ENCODE measurements around the gene NAALADL2.

DNA sequence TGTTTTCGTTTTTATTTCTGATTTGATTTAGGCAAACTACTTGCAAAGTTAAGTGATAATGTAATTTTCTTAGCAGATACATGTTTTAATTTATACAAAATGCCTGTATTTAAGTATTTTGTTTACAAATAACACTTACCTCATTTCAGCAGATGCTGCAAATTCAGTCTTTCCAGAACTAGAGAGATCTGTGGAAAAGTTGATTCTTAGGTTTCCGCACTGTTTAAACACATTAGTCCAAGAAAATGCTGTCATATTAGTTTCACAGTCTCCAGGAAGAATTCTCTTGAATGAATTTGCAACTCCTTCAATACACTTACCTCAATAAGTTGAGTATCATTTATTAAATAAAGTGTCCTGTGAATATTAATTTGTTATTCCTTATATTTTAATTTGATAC, 383.1 kb downstream of the NAALADL2 start:
- TF ChIP-seq, protein P1, sequence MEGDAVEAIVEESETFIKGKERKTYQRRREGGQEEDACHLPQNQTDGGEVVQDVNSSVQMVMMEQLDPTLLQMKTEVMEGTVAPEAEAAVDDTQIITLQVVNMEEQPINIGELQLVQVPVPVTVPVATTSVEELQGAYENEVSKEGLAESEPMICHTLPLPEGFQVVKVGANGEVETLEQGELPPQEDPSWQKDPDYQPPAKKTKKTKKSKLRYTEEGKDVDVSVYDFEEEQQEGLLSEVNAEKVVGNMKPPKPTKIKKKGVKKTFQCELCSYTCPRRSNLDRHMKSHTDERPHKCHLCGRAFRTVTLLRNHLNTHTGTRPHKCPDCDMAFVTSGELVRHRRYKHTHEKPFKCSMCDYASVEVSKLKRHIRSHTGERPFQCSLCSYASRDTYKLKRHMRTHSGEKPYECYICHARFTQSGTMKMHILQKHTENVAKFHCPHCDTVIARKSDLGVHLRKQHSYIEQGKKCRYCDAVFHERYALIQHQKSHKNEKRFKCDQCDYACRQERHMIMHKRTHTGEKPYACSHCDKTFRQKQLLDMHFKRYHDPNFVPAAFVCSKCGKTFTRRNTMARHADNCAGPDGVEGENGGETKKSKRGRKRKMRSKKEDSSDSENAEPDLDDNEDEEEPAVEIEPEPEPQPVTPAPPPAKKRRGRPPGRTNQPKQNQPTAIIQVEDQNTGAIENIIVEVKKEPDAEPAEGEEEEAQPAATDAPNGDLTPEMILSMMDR (IDR thresholded peaks at IDR 0.05; ENCODE audit: low read depth, low read length, missing input control): no peak
- TF ChIP-seq, protein P2, sequence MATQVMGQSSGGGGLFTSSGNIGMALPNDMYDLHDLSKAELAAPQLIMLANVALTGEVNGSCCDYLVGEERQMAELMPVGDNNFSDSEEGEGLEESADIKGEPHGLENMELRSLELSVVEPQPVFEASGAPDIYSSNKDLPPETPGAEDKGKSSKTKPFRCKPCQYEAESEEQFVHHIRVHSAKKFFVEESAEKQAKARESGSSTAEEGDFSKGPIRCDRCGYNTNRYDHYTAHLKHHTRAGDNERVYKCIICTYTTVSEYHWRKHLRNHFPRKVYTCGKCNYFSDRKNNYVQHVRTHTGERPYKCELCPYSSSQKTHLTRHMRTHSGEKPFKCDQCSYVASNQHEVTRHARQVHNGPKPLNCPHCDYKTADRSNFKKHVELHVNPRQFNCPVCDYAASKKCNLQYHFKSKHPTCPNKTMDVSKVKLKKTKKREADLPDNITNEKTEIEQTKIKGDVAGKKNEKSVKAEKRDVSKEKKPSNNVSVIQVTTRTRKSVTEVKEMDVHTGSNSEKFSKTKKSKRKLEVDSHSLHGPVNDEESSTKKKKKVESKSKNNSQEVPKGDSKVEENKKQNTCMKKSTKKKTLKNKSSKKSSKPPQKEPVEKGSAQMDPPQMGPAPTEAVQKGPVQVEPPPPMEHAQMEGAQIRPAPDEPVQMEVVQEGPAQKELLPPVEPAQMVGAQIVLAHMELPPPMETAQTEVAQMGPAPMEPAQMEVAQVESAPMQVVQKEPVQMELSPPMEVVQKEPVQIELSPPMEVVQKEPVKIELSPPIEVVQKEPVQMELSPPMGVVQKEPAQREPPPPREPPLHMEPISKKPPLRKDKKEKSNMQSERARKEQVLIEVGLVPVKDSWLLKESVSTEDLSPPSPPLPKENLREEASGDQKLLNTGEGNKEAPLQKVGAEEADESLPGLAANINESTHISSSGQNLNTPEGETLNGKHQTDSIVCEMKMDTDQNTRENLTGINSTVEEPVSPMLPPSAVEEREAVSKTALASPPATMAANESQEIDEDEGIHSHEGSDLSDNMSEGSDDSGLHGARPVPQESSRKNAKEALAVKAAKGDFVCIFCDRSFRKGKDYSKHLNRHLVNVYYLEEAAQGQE (IDR thresholded peaks at IDR 0.05): no peak
- TF ChIP-seq FOXA2 (IDR thresholded peaks at IDR 0.05) (no peak), TAF1 (conservative IDR thresholded peaks at IDR 0.05) (no peak)

Data from liver (tissue), 3 donors.